Renal pelvis (tissue), 4 donors: ENCODE results near the gene SIRT3. TPM values are rescaled to one million over a fixed set of nuclear protein-coding genes. Genes with fewer than 3 reads are reported as not detected.
"Not testable (repeated sequence)": the region's sequence is repeated elsewhere in the genome, so short reads cannot be mapped to it uniquely, and the experiment has no call there.

ENCODE experiments used
- DNase-seq: peaks from one replicate; pipeline ENCODE4 v3.0.0-alpha.2; 2013
- polyA plus RNA-seq, 3 donors: library from polyadenylated mRNA; unstranded; fragments of 120-200 nt; gene quantifications; one replicate each; pipeline ENCODE4 v1.2.1, GENCODE V29; 2013; ENCODE audit not compliant: insufficient read length in 3 of 3

Gene SIRT3
- polyA plus RNA-seq, 3 donors, result 30.6 to 42.3 (median 38.4) TPM

GRCh38 chr11:189200-189783 lies 46.9 kb downstream of the SIRT3 start:
- DNase-seq, result not testable (repeated sequence)

DNA sequence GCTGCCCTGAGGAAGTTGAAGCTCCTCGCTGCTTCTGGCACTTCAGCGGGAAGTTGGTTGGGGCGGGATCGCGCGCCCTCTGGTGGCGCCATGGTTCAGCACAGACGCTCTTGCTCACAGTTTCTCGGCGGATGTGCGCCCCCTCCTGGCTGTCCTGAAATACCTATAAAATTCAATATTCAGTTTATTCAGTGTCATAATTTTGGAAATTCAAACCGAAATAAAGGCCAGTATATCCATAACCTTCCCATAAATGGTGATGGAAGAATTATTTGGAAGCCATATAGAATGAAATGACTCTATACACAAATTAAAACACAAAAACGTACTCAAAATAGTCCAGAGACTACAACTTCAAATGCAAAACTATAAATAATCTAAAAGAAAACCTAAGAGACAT lies 55.9 kb downstream of the SIRT3 start:
- DNase-seq, result not testable (repeated sequence)

Other genes with a start within 250 kb of the SIRT3 start
- gene SCGB1C1, start 43.3 kb downstream of the SIRT3 start, polyA plus RNA-seq, result 1 to 10 TPM in 2 of 3 donors, under 1 TPM in 1; 0.56 to 1.5 (median 1.3) TPM
- 10 to 100 TPM; 46.2 to 51.5 (median 48.6) TPM for gene BET1L, start 28.9 kb downstream of the SIRT3 start, polyA plus RNA-seq
- gene RIC8A, start 28.6 kb downstream of the SIRT3 start, polyA plus RNA-seq, result 10 to 100 TPM; 82.3 to 91.5 (median 90.5) TPM
- gene PSMD13, start 634 bp upstream of the SIRT3 start, polyA plus RNA-seq, result 100 to 1,000 TPM; 123 to 167 (median 143) TPM
- under 1 TPM; 0.40 to 0.86 (median 0.47) TPM for gene NLRP6, start 42.1 kb upstream of the SIRT3 start, polyA plus RNA-seq
- gene PGGHG, start 52.8 kb upstream of the SIRT3 start, polyA plus RNA-seq, result 10 to 100 TPM; 21.5 to 27.7 (median 22.2) TPM
- under 1 TPM; 0.23 to 0.87 (median 0.62) TPM for gene IFITM5, start 63.2 kb upstream of the SIRT3 start, polyA plus RNA-seq
- gene IFITM2, start 71.5 kb upstream of the SIRT3 start, polyA plus RNA-seq, result 100 to 1,000 TPM; 212 to 269 (median 215) TPM
- 10 to 100 TPM; 32.2 to 44.9 (median 33.7) TPM for gene IFITM1, start 77.7 kb upstream of the SIRT3 start, polyA plus RNA-seq
- gene IFITM3, start 84.5 kb upstream of the SIRT3 start, polyA plus RNA-seq, result 100 to 1,000 TPM; 359 to 402 (median 395) TPM
- gene B4GALNT4, start 133.2 kb upstream of the SIRT3 start, polyA plus RNA-seq, result 10 to 100 TPM; 77.7 to 93.4 (median 87.2) TPM
- gene PKP3, start 157.9 kb upstream of the SIRT3 start, polyA plus RNA-seq, result 1 to 10 TPM; 6.5 to 7.0 (median 6.7) TPM
- 10 to 100 TPM; 49.6 to 61.7 (median 61.5) TPM for gene SIGIRR, start 178.7 kb upstream of the SIRT3 start, polyA plus RNA-seq
- 10 to 100 TPM; 11.2 to 17.4 (median 14.2) TPM for gene ANO9, start 205.7 kb upstream of the SIRT3 start, polyA plus RNA-seq
- gene PTDSS2, start 213.9 kb upstream of the SIRT3 start, polyA plus RNA-seq, result 10 to 100 TPM; 40.0 to 44.9 (median 41.2) TPM